Activated CD4-positive, alpha-beta T cell treated with anti-CD3 and anti-CD28 coated beads for 36 hours (primary cell): ENCODE results near the gene TCEANC2. TPM values are rescaled to one million over a fixed set of nuclear protein-coding genes. Genes with fewer than 3 reads are reported as not detected.

Experiments
- ATAC-seq: fragments of 200-7000 bp; cut with Tn5 transposase; one replicate; pipeline ENCODE4 v1.10.0; 2021; ENCODE audit warnings: mild to moderate bottlenecking, moderate library complexity
- CTCF ChIA-PET: fragments of 350-600 bp; sonication (Branson Sonifier 250); formaldehyde crosslinking; loops from one replicate; lab custom pipeline; 2021; ENCODE audit warnings: antibody characterized with exemption; lab: Charles Lee
- POLR2A ChIA-PET: fragments of 350-600 bp; sonication (Branson Sonifier 250); formaldehyde crosslinking; loops from one replicate; lab custom pipeline; 2021; ENCODE audit warnings: antibody characterized with exemption, inconsistent platforms; lab: Charles Lee
- DNase-seq: peaks from one replicate; pipeline ENCODE4 v3.0.0-alpha.2; 2020
- H3K27ac Mint-ChIP-seq: one replicate; pipeline ENCODE4 v1.8.0; 2021; ENCODE audit warnings: mixed read lengths
- H3K27me3 Mint-ChIP-seq: one replicate; pipeline ENCODE4 v1.8.0; 2021; ENCODE audit warnings: mixed read lengths
- H3K36me3 Mint-ChIP-seq: one replicate; pipeline ENCODE4 v1.8.0; 2021; ENCODE audit warnings: low read depth, mixed read lengths
- H3K4me1 Mint-ChIP-seq: one replicate; pipeline ENCODE4 v1.8.0; 2021; ENCODE audit warnings: mixed read lengths
- H3K4me3 Mint-ChIP-seq: one replicate; pipeline ENCODE4 v1.8.0; 2021; ENCODE audit warnings: mild to moderate bottlenecking, moderate library complexity, mixed read lengths
- H3K9me3 Mint-ChIP-seq: one replicate; pipeline ENCODE4 v1.8.0; 2021; ENCODE audit warnings: low read depth, mixed read lengths
- intact Hi-C, 2 experiments: fragments of 100-400 bp; cut with DNase I in 1 of 2; cut with micrococcal nuclease in 1 of 2; formaldehyde crosslinking; loops; one replicate each; pipeline versions ENCODE4 v1.14.2 to v1.15.1; 2022 to 2024; cut with DNase I, micrococcal nuclease
- total RNA-seq, 2 experiments: library from RNA; stranded (reverse); gene quantifications; one replicate each; pipeline ENCODE4 v1.2.3, GENCODE V29; 2021

The TCEANC2 gene
- total RNA-seq, 2 experiments from 2014 or later = 14.0 to 14.2 TPM

GRCh38 chr1:54115520-54115919 lies 62.1 kb downstream of the TCEANC2 start:
- no peak for ATAC-seq
- H3K36me3 Mint-ChIP-seq = no peaks in the 10 kb centered on the region
- H3K27me3 Mint-ChIP-seq = no peaks in the 10 kb centered on the region
- ChIA-PET CTCF (interaction anchor here (0.8 kb wide), 1 partner anchor 9 kb away, joined by 6 read pairs; no protein-coding TSS in a partner anchor), POLR2A (no interaction called here)
- no peaks in the 10 kb centered on the region for H3K4me1 Mint-ChIP-seq
- intact Hi-C loops = no loop called here
- no peak overlapping the region for H3K27ac Mint-ChIP-seq
- no peak overlapping the region for H3K4me3 Mint-ChIP-seq
- H3K9me3 Mint-ChIP-seq = no peaks in the 10 kb centered on the region
- DNase-seq = no peak

GRCh38 chr1:54117815-54118563 lies 64.6 kb downstream of the TCEANC2 start:
- intact Hi-C loops = no loop called here
- CTCF ChIA-PET = interaction anchor here (1.9 kb wide), 1 partner anchor 372 kb away, joined by 4 read pairs; no protein-coding TSS in a partner anchor
- H3K36me3 Mint-ChIP-seq = no peaks in the 10 kb centered on the region

GRCh38 chr1:54118704-54119103 lies 65.3 kb downstream of the TCEANC2 start:
- DNase-seq = no peak
- H3K4me3 Mint-ChIP-seq = no peak overlapping the region
- peaks cover 4% of the 10 kb centered on the region for H3K4me1 Mint-ChIP-seq
- POLR2A ChIA-PET = no interaction called here
- no peaks in the 10 kb centered on the region for H3K9me3 Mint-ChIP-seq
- no peak for ATAC-seq
- H3K27ac Mint-ChIP-seq = no peak overlapping the region
- H3K36me3 Mint-ChIP-seq = no peaks in the 10 kb centered on the region
- CTCF ChIA-PET = interaction anchor here (0.6 to 1.9 kb wide), 2 partner anchors 38 to 371 kb away, joined by 3 to 4 read pairs; no protein-coding TSS in a partner anchor
- no peaks in the 10 kb centered on the region for H3K27me3 Mint-ChIP-seq
- intact Hi-C loops = no loop called here

More at GRCh38 chr1:54117815-54118563, 64.6 kb downstream of the TCEANC2 start:
- Mint-ChIP-seq H3K4me1 (peaks cover 4% of the 10 kb centered on the region), H3K27ac (no peak overlapping the region), H3K4me3 (no peak overlapping the region), H3K27me3 (no peaks in the 10 kb centered on the region), H3K9me3 (no peaks in the 10 kb centered on the region)
- ATAC-seq (no peak), DNase-seq (no peak)
- POLR2A ChIA-PET = no interaction called here

GRCh38 chr1:54120018-54120697 lies 66.8 kb downstream of the TCEANC2 start:
- no peak overlapping the region for H3K27ac Mint-ChIP-seq
- ChIA-PET CTCF (no interaction called here), POLR2A (no interaction called here)

GRCh38 chr1:54120698-54121481 lies 67.5 kb downstream of the TCEANC2 start:
- no peak overlapping the region for H3K4me3 Mint-ChIP-seq
- peaks cover 4% of the 10 kb centered on the region for H3K4me1 Mint-ChIP-seq
- no peak overlapping the region for H3K27ac Mint-ChIP-seq
- no peaks in the 10 kb centered on the region for H3K9me3 Mint-ChIP-seq
- DNase-seq = no peak
- no peaks in the 10 kb centered on the region for H3K36me3 Mint-ChIP-seq
- no peaks in the 10 kb centered on the region for H3K27me3 Mint-ChIP-seq
- no peak for ATAC-seq
- CTCF ChIA-PET = interaction anchor here (0.6 to 0.9 kb wide), 4 partner anchors 44 to 806 kb away, joined by 3 to 4 read pairs (median 3); no protein-coding TSS in a partner anchor
- intact Hi-C loops = loop anchor here (1.0 to 2.0 kb wide), 2 partner anchors 368 to 690 kb away; no protein-coding TSS in a partner anchor
- POLR2A ChIA-PET = no interaction called here

More at GRCh38 chr1:54120018-54120697, 66.8 kb downstream of the TCEANC2 start:
- H3K27me3 Mint-ChIP-seq = no peaks in the 10 kb centered on the region
- no peaks in the 10 kb centered on the region for H3K9me3 Mint-ChIP-seq
- ATAC-seq (no peak), DNase-seq (no peak)
- H3K4me1 Mint-ChIP-seq = peaks cover 4% of the 10 kb centered on the region
- no peak overlapping the region for H3K4me3 Mint-ChIP-seq
- H3K36me3 Mint-ChIP-seq = no peaks in the 10 kb centered on the region
- intact Hi-C loops = loop anchor here in 1 of 2 experiments (2.0 kb wide), 1 partner anchor 691 kb away; no protein-coding TSS in a partner anchor

- Mint-ChIP-seq H3K9me3 (no peaks in the 10 kb centered on the region), H3K36me3 (no peaks in the 10 kb centered on the region), H3K4me3 (no peak overlapping the region), H3K4me1 (peaks cover 4% of the 10 kb centered on the region), H3K27me3 (no peaks in the 10 kb centered on the region), H3K27ac (no peak overlapping the region)
- intact Hi-C loops = loop anchor here (1.0 to 2.0 kb wide), 2 partner anchors 368 to 689 kb away; no protein-coding TSS in a partner anchor
- ATAC-seq = peak; percentile 92
- DNase-seq = peak; percentile 84
- POLR2A ChIA-PET = no interaction called here
- CTCF ChIA-PET = interaction anchor here (0.6 to 1.5 kb wide), 6 partner anchors 10 to 805 kb away, joined by 3 to 6 read pairs (median 4); no protein-coding TSS in a partner anchor
These were observed 68.2 kb downstream of the TCEANC2 start for GRCh38 chr1:54121482-54122134.

- Mint-ChIP-seq H3K4me1 (peaks cover 4% of the 10 kb centered on the region), H3K27ac (no peak overlapping the region), H3K27me3 (no peaks in the 10 kb centered on the region), H3K9me3 (no peaks in the 10 kb centered on the region), H3K4me3 (no peak overlapping the region), H3K36me3 (no peaks in the 10 kb centered on the region)
- ATAC-seq (no peak), DNase-seq (no peak)
- intact Hi-C loops = no loop called here
- ChIA-PET CTCF (interaction anchor here (1.3 to 1.5 kb wide), 2 partner anchors 11 to 36 kb away, joined by 5 to 6 read pairs; no protein-coding TSS in a partner anchor), POLR2A (no interaction called here)
These were observed 68.8 kb downstream of the TCEANC2 start for GRCh38 chr1:54122135-54122751.

- ATAC-seq (no peak), DNase-seq (no peak)
- H3K4me3 Mint-ChIP-seq = no peak overlapping the region
- no peak overlapping the region for H3K27ac Mint-ChIP-seq
- no peaks in the 10 kb centered on the region for H3K9me3 Mint-ChIP-seq
- no peaks in the 10 kb centered on the region for H3K36me3 Mint-ChIP-seq
- CTCF ChIA-PET = interaction anchor here (0.8 to 1.5 kb wide), 3 partner anchors 12 to 376 kb away, joined by 4 to 6 read pairs (median 5); no protein-coding TSS in a partner anchor
- peaks cover 4% of the 10 kb centered on the region for H3K4me1 Mint-ChIP-seq
- intact Hi-C loops = no loop called here
- H3K27me3 Mint-ChIP-seq = no peaks in the 10 kb centered on the region
- POLR2A ChIA-PET = no interaction called here
These were observed 69.6 kb downstream of the TCEANC2 start for GRCh38 chr1:54122992-54123391.

- intact Hi-C loops = no loop called here
- no peak overlapping the region for H3K4me3 Mint-ChIP-seq
- no peak overlapping the region for H3K27ac Mint-ChIP-seq
- DNase-seq (no peak), ATAC-seq (no peak)
- ChIA-PET CTCF (interaction anchor here (1.0 to 1.1 kb wide), 2 partner anchors 9 to 425 kb away, joined by 3 to 6 read pairs; no protein-coding TSS in a partner anchor), POLR2A (no interaction called here)
- no peaks in the 10 kb centered on the region for H3K36me3 Mint-ChIP-seq
- no peaks in the 10 kb centered on the region for H3K9me3 Mint-ChIP-seq
- no peaks in the 10 kb centered on the region for H3K27me3 Mint-ChIP-seq
- H3K4me1 Mint-ChIP-seq = peaks cover 4% of the 10 kb centered on the region
These were observed 71.1 kb downstream of the TCEANC2 start for GRCh38 chr1:54124472-54124871.

GRCh38 chr1:54124906-54125305 lies 71.5 kb downstream of the TCEANC2 start:
- POLR2A ChIA-PET = no interaction called here
- Mint-ChIP-seq H3K4me3 (no peak overlapping the region), H3K36me3 (no peaks in the 10 kb centered on the region), H3K27ac (no peak overlapping the region), H3K27me3 (no peaks in the 10 kb centered on the region), H3K4me1 (peaks cover 4% of the 10 kb centered on the region), H3K9me3 (no peaks in the 10 kb centered on the region)
- ATAC-seq (no peak), DNase-seq (no peak)
- CTCF ChIA-PET = interaction anchor here (1.0 kb wide), 1 partner anchor 424 kb away, joined by 3 read pairs; no protein-coding TSS in a partner anchor
- intact Hi-C loops = no loop called here
